Measurements from ENCODE around the gene PARP6. TPM values are rescaled to one million over a fixed set of nuclear protein-coding genes. Genes with fewer than 3 reads are reported as not detected.

The PARP6 gene
- total RNA-seq, 1 experiment from 2014 or later, result 85.7 TPM

GRCh38 chr15:72222393-72222792, 50.0 kb downstream of the PARP6 start:
- DNase-seq (ENCODE audit: low read depth, low spot score) (no peak), ATAC-seq (peak; percentile 54)
- POLR2A ChIA-PET, result interaction anchor here (0.5 to 1.2 kb wide), 3 partner anchors 10 to 265 kb away, joined by 5 to 13 read pairs (median 6); no protein-coding TSS in a partner anchor
- in situ Hi-C loops (cut with HindIII; ENCODE audit: low pct_unique_long_range_greater_than_20kb, low sequenced_read_pairs), result no loop called here
- CTCF ChIA-PET, result no interaction called here
- Histone ChIP-seq H3K27me3 (ENCODE audit: control insufficient read depth, insufficient read depth, low read length) (no peaks in the 10 kb centered on the region), H3K4me1 (ENCODE audit: control insufficient read depth, insufficient read depth, low read length) (peaks cover 55% of the 10 kb centered on the region), H3K27ac (ENCODE audit: low read length) (peak overlapping the region; percentile 30), H3K4me3 (ENCODE audit: low read depth in 2 of 2, low read length in 2 of 2) (no peak overlapping the region), H3K36me3 (ENCODE audit: control insufficient read depth, insufficient read depth, low read length) (peaks cover 42% of the 10 kb centered on the region), H3K9me3 (ENCODE audit: control insufficient read depth, insufficient read depth, low read depth, low read length) (no peaks in the 10 kb centered on the region)
- TF ChIP-seq REST (IDR thresholded peaks at IDR 0.05; ENCODE audit: insufficient read depth in 1 of 2, low read depth in 2 of 2, low read length in 1 of 2) (no peak), TCF7L2 (IDR thresholded peaks at IDR 0.05; ENCODE audit: low read depth, low read length) (no peak), SIN3A (IDR thresholded peaks at IDR 0.05; ENCODE audit: borderline replicate concordance, insufficient read depth, low read depth, low read length) (no peak), CTCF (IDR thresholded peaks at IDR 0.05) (no peak), POLR2AphosphoS5 (IDR thresholded peaks at IDR 0.05; ENCODE audit: low read depth, low read length) (no peak)
- BruUV-seq (replicated peaks), result no TSS peak
- intact Hi-C loops (cut with micrococcal nuclease; ENCODE audit: unreplicated experiment), result no loop called here

DNA sequence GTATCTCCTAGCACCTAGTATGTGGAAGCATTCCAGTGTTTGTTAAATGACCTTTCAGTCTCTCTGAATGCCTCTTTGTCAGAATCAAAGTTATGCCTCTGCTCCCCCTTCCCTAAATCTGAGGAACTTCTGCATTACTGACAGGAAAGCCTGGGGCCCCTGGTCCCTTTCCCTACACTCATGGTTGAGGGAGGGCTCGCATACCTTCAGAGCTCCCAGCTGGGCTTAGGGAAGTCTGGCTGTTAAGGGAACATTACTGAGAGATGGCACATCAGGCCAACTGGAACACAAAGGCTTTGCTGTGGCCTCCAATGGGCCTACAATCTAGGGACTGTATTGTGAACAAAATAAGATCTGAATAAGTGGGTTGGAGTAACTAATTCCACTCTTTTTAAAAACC, 51.7 kb downstream of the PARP6 start:
- Histone ChIP-seq H3K4me1 (ENCODE audit: control insufficient read depth, insufficient read depth, low read length) (peaks cover 40% of the 10 kb centered on the region), H3K9me3 (ENCODE audit: control insufficient read depth, insufficient read depth, low read depth, low read length) (no peaks in the 10 kb centered on the region), H3K27me3 (ENCODE audit: control insufficient read depth, insufficient read depth, low read length) (no peaks in the 10 kb centered on the region), H3K4me3 (ENCODE audit: low read depth in 2 of 2, low read length in 2 of 2) (no peak overlapping the region), H3K36me3 (ENCODE audit: control insufficient read depth, insufficient read depth, low read length) (peaks cover 54% of the 10 kb centered on the region), H3K27ac (ENCODE audit: low read length) (peak overlapping the region; percentile 19; the same call in 1 of the 2 replicates)
- TF ChIP-seq REST (IDR thresholded peaks at IDR 0.05; ENCODE audit: insufficient read depth in 1 of 2, low read depth in 2 of 2, low read length in 1 of 2), result no peak
- no peak for TF ChIP-seq POLR2AphosphoS5 (IDR thresholded peaks at IDR 0.05; ENCODE audit: low read depth, low read length)
- no peak for TF ChIP-seq TCF7L2 (IDR thresholded peaks at IDR 0.05; ENCODE audit: low read depth, low read length)
- TF ChIP-seq CTCF (IDR thresholded peaks at IDR 0.05), result no peak
- no TSS peak for BruUV-seq (replicated peaks)
- ATAC-seq (no peak), DNase-seq (ENCODE audit: low read depth, low spot score) (no peak)
- ChIA-PET CTCF (no interaction called here), POLR2A (no interaction called here)
- intact Hi-C loops (cut with micrococcal nuclease; ENCODE audit: unreplicated experiment) (no loop called here), in situ Hi-C loops (cut with HindIII; ENCODE audit: low pct_unique_long_range_greater_than_20kb, low sequenced_read_pairs) (no loop called here)
